Neutrophil (primary cell): ENCODE measurements around the gene CERKL.

Experiments
- H3K27ac ChIP-seq: fragments of 200-600 bp; sonication (generic); 2 replicates; pipeline ENCODE4 v1.5.1; 2016; ENCODE audit warnings: mild to moderate bottlenecking, moderate library complexity
- H3K27me3 ChIP-seq: fragments of 200-600 bp; sonication (generic); 2 replicates; pipeline ENCODE4 v1.6.0; 2016; ENCODE audit warnings: mild to moderate bottlenecking
- H3K36me3 ChIP-seq: fragments of 200-600 bp; sonication (generic); 2 replicates; pipeline ENCODE4 v1.5.1; 2017
- H3K4me1 ChIP-seq, 2 experiments: fragments of 200-600 bp in 1 of 2; sonication (generic) in 1 of 2; 1 replicate in 1 of 2; 2 replicates in 1 of 2; pipeline versions ENCODE4 v1.5.1 to v1.6.1; 2013 to 2016; ENCODE audit warnings: low read depth in 1 of 2, low read length in 1 of 2, mild to moderate bottlenecking in 1 of 2, moderate library complexity in 1 of 2; ENCODE audit not compliant: control insufficient read depth in 1 of 2, insufficient read depth in 1 of 2
- H3K4me3 ChIP-seq, 2 experiments: fragments of 200-600 bp in 1 of 2; sonication (generic) in 1 of 2; 1 replicate in 1 of 2; 2 replicates in 1 of 2; pipeline ENCODE4 v1.5.1; 2013 to 2016; ENCODE audit warnings: low read depth in 1 of 2, low read length in 1 of 2, mild to moderate bottlenecking in 1 of 2, moderate library complexity in 1 of 2
- H3K9me3 ChIP-seq: fragments of 200-600 bp; sonication (generic); 2 replicates; pipeline ENCODE4 v1.5.1; 2016
- CTCF ChIP-seq: fragments of 200-600 bp; sonication (generic); IDR thresholded peaks from 2 replicates; pipeline ENCODE4 v1.5.1; 2016; ENCODE audit warnings: antibody characterized with exemption

The CERKL gene

GRCh38 chr2:181613241-181613640 is 43.7 kb downstream of the CERKL start:
- no peaks in the 10 kb centered on the region for H3K36me3 ChIP-seq
- TF ChIP-seq CTCF, result no peak
- H3K27me3 ChIP-seq, result no peaks in the 10 kb centered on the region
- H3K9me3 ChIP-seq, result no peaks in the 10 kb centered on the region
- no peak overlapping the region for H3K4me3 ChIP-seq
- H3K27ac ChIP-seq, result no peak overlapping the region
- no peaks in the 10 kb centered on the region for H3K4me1 ChIP-seq

GRCh38 chr2:181607629-181608590 is 49.0 kb downstream of the CERKL start:
- no peak for TF ChIP-seq CTCF
- H3K9me3 ChIP-seq, result no peaks in the 10 kb centered on the region
- no peak overlapping the region for H3K27ac ChIP-seq

GRCh38 chr2:181605889-181606837 is 50.7 kb downstream of the CERKL start:
- H3K4me1 ChIP-seq, result no peaks in the 10 kb centered on the region
- no peak overlapping the region for H3K4me3 ChIP-seq
- no peak for TF ChIP-seq CTCF
- H3K27ac ChIP-seq, result no peak overlapping the region
- no peaks in the 10 kb centered on the region for H3K27me3 ChIP-seq
- H3K9me3 ChIP-seq, result no peaks in the 10 kb centered on the region
- H3K36me3 ChIP-seq, result no peaks in the 10 kb centered on the region

More at GRCh38 chr2:181607629-181608590, 49.0 kb downstream of the CERKL start:
- Histone ChIP-seq H3K4me3 (no peak overlapping the region), H3K4me1 (no peaks in the 10 kb centered on the region), H3K36me3 (no peaks in the 10 kb centered on the region), H3K27me3 (no peaks in the 10 kb centered on the region)

DNA sequence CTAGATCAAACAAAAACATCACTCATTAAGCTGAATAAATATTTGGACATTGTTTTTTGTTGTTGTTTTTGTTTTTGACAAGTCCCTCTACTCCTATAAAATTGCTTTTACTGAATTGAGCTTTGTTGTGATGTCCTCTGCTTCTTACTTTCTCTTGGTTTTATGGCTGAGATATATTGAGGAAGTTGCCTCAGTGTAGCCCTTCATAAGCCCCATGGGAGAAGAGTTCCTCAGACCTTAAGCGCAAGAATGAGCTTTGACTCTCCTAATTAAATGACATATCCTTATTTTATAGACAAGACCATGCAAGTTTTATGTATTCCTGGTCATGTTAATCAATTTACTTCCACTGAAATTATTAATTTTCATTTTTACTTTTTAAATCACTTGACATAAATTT is 54.9 kb downstream of the CERKL start:
- TF ChIP-seq CTCF, result no peak
- Histone ChIP-seq H3K9me3 (no peaks in the 10 kb centered on the region), H3K36me3 (no peaks in the 10 kb centered on the region), H3K27me3 (no peaks in the 10 kb centered on the region), H3K4me1 (no peaks in the 10 kb centered on the region), H3K4me3 (no peak overlapping the region), H3K27ac (no peak overlapping the region)

- Histone ChIP-seq H3K36me3 (no peaks in the 10 kb centered on the region), H3K9me3 (no peaks in the 10 kb centered on the region), H3K27ac (no peak overlapping the region), H3K4me1 (no peaks in the 10 kb centered on the region), H3K27me3 (no peaks in the 10 kb centered on the region), H3K4me3 (no peak overlapping the region)
- no peak for TF ChIP-seq CTCF
Measured at GRCh38 chr2:181596556-181596955, 60.3 kb downstream of the CERKL start.
